ENCODE measurements around the gene PACRG. TPM values are rescaled to one million over a fixed set of nuclear protein-coding genes. Genes with fewer than 3 reads are reported as not detected.
A peak's percentile ranks its signal among the peaks of the same experiment; 100 is the strongest.

The PACRG gene
- polyA plus RNA-seq, 1 of the 3 experiments (the other 2 are of a cell fraction) = 0.56 TPM

DNA sequence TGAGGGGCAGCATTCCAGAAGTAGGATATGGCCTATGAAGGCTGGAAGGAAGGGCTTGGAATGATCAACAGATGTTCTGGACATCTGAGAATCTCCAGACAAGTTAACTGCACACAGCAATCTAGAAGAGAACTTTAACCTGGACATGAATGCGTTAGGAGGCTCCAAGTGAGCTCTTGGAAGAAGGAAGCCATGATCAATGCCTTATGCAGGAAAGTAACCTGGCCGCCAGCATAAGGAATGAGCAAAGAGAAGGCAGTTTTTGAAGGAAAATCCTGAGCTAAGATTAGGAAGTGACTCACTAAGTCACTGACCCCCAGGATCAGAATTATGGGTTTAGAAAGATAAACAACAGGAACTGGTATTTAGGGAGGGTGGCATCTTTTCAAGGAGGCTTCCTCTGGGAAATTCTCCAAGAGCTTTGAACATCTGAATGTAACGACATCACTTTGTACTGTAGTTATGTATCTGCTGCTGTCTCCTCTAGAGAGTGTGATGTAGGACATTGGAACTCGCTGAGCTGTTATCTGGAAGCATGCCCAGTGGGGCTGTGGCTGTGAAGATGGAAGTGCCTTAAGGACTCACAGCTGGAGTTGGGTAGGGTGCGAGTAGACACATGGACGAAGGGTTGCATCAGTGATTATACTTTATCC, 236.8 kb downstream of the PACRG start (continued):
- peak; percentile 46; the same call in 1 of the 2 replicates for TF ChIP-seq GABPA (IDR thresholded peaks at IDR 0.05; ENCODE audit: low read depth)
- TF ChIP-seq, protein P1, sequence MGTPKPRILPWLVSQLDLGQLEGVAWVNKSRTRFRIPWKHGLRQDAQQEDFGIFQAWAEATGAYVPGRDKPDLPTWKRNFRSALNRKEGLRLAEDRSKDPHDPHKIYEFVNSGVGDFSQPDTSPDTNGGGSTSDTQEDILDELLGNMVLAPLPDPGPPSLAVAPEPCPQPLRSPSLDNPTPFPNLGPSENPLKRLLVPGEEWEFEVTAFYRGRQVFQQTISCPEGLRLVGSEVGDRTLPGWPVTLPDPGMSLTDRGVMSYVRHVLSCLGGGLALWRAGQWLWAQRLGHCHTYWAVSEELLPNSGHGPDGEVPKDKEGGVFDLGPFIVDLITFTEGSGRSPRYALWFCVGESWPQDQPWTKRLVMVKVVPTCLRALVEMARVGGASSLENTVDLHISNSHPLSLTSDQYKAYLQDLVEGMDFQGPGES (IDR thresholded peaks at IDR 0.05; ENCODE audit: low read depth, low read length) = no peak
- TF ChIP-seq, protein P2, sequence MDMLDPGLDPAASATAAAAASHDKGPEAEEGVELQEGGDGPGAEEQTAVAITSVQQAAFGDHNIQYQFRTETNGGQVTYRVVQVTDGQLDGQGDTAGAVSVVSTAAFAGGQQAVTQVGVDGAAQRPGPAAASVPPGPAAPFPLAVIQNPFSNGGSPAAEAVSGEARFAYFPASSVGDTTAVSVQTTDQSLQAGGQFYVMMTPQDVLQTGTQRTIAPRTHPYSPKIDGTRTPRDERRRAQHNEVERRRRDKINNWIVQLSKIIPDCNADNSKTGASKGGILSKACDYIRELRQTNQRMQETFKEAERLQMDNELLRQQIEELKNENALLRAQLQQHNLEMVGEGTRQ (IDR thresholded peaks at IDR 0.05; ENCODE audit: borderline replicate concordance, low read depth, low read length) = no peak
- TF ChIP-seq, protein P3, sequence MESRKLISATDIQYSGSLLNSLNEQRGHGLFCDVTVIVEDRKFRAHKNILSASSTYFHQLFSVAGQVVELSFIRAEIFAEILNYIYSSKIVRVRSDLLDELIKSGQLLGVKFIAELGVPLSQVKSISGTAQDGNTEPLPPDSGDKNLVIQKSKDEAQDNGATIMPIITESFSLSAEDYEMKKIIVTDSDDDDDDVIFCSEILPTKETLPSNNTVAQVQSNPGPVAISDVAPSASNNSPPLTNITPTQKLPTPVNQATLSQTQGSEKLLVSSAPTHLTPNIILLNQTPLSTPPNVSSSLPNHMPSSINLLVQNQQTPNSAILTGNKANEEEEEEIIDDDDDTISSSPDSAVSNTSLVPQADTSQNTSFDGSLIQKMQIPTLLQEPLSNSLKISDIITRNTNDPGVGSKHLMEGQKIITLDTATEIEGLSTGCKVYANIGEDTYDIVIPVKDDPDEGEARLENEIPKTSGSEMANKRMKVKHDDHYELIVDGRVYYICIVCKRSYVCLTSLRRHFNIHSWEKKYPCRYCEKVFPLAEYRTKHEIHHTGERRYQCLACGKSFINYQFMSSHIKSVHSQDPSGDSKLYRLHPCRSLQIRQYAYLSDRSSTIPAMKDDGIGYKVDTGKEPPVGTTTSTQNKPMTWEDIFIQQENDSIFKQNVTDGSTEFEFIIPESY (IDR thresholded peaks at IDR 0.05; ENCODE audit: borderline replicate concordance, low read depth) = peak; percentile 56; the same call in 1 of the 2 replicates
- no peak for TF ChIP-seq CHD2 (IDR thresholded peaks at IDR 0.05; ENCODE audit: low read length, partially characterized antibody)

DNA sequence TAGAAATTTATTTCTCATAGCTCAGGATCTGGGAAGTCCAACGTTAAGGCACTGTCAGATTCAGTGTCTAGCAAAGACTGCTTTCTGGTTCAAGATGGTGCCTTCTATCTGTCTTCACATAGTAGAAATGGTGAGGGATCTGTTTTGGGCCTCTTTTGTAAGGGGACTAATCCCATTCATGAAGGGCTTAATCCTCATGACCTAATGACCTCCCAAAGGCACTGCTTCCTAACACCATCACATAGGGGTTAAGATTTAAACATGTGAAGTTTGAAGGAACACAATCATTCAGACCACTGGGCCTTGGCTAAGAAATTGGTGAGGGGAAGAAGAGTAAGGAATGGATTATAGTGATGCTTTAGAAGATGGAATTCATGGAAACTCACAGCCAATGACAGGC, 237.6 kb downstream of the PACRG start:
- Histone ChIP-seq H3K27me3 (ENCODE audit: insufficient read depth) (no peaks in the 10 kb centered on the region), H3F3A (replicated peaks; ENCODE audit: insufficient read depth) (peaks cover 12% of the 10 kb centered on the region), H3K36me3 (replicated peaks in 1 of 2; ENCODE audit: control insufficient read depth in 1 of 2, insufficient read depth in 2 of 2, low read length in 1 of 2) (no peaks in the 10 kb centered on the region), H2AFZ (ENCODE audit: low read depth) (no peak overlapping the region), H4K20me1 (ENCODE audit: insufficient read depth) (no peaks in the 10 kb centered on the region), H3K4me1 (ENCODE audit: control insufficient read depth in 1 of 2, insufficient read depth in 2 of 2, low read depth in 1 of 2, low read length in 1 of 2) (peaks cover 2 to 12% of the 10 kb centered on the region in 2 experiments; a peak in 2 of 4 replicates), H3K4me2 (peak overlapping the region; percentile 5; the same call in 1 of the 2 replicates), H3K79me2 (ENCODE audit: insufficient read depth) (no peaks in the 10 kb centered on the region), H3K4me3 (ENCODE audit: low read depth in 2 of 2, low read length in 1 of 2) (no peak overlapping the region), H3K9ac (no peak overlapping the region), H3K27ac (ENCODE audit: low read depth in 2 of 2, low read length in 1 of 2) (peak overlapping the region in 1 of 2 experiments; percentile 85; a peak in 2 of 4 replicates), H3K9me2 (no peaks in the 10 kb centered on the region), H3K9me3 (no peaks in the 10 kb centered on the region)
- DNase-seq = no peak
- TF ChIP-seq, protein P3 (IDR thresholded peaks at IDR 0.05; ENCODE audit: borderline replicate concordance, low read depth) = no peak
- TF ChIP-seq, protein P2 (IDR thresholded peaks at IDR 0.05; ENCODE audit: borderline replicate concordance, low read depth, low read length) = no peak
- TF ChIP-seq SMC3 (IDR thresholded peaks at IDR 0.05; ENCODE audit: low read depth, low read length) = no peak
- TF ChIP-seq TAF1 (IDR thresholded peaks at IDR 0.05; ENCODE audit: borderline replicate concordance, low read depth, low read length) = no peak
- WGBS (ENCODE audit: low lambda C conversion rate) = 81% methylated on average over 1 of the region's 1 CpG
- CTCF ChIA-PET = interaction anchor here (1.5 kb wide), 1 partner anchor 108 kb away, joined by 5 read pairs; no protein-coding TSS in a partner anchor
- POLR2A ChIA-PET = no interaction called here
